Stimulated activated CD8-positive, alpha-beta memory T cell treated with anti-CD3 and anti-CD28 coated beads, Interleukin-4, amount 100 ng/mL, for 4 hours (primary cell): ENCODE results near the gene KCNIP4.

Experiments used
- DNase-seq, 2 donors: peaks; one replicate each; pipeline ENCODE4 v3.0.0-alpha.2; 2020; ENCODE audit warnings: low read depth in 2 of 2, low spot score in 1 of 2

Gene KCNIP4

DNA sequence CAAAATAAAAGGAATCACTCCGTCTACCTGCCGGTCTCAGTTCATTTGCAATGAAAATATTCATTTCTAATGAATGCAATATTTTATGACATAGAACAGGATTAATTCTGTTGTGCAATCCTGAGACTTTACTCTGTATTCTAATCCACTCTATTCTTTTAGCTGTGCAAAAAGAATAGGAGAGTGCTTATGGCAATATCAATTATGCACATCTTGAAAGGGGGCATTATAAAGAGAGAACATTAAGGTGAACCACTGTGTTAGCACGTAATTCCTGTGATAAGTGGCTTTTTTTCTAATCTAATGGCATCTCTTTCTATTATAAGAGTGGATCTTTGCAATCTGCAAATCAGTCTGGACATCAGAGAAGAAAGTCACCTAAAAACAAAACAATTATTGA lies 99.5 kb downstream of the KCNIP4 start:
- DNase-seq: no peak

DNA sequence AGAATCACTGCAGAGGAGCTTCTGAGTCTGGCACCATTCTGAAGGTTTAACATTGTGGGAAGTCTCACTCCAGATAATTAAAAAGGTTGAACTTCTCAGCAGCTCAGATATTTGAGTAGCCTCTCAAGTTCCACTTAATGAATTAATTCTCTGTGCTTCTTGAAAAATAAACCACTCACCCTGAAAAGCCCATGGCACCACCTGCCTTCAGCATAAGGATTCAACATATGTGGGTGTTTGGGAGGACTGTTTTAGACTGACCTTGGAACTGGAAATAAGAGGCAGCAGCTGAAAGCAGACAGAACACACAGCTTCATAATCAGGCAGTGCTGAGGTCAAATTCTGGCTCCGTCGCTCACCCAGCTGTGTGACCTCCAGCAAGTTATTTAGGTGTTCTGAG lies 100.6 kb downstream of the KCNIP4 start:
- DNase-seq: no peak

DNA sequence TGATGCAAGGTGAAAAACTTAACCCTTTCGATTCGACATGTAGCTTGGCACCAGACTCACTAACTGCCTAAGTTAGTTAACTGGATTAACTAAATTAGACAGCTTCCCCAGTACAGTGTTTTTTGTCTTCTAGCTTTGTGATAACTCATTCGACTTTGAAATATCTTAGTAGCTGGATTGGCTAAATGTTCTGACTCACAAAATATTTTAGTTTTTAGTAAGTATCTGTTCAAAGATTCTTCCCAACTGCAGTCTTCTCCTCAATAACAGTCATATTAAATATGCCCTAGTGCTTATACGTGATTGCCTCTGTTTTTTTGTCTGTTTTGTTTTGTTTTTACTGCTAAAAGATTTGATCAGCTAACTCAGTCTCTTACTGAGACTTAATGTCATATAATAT lies 102.9 kb downstream of the KCNIP4 start:
- DNase-seq: no peak

DNA sequence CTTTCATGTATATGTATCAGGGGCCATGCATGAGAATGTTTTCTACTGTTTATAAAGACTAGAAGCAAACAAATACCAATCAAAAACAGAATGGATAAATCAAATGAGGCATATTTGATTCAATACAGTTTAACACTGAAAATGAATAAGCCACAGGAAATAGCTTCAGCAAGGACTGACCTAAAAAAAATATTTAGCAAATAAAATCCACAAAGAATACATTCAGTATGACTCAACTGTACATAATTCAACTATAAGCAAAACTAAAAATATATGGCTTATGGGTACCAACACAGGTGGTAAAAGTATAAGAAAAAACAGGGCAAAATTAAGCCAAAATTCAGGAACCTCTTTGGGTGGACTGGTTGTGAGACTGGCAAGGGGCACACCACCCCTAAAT lies 112.9 kb downstream of the KCNIP4 start:
- no peak for DNase-seq

DNA sequence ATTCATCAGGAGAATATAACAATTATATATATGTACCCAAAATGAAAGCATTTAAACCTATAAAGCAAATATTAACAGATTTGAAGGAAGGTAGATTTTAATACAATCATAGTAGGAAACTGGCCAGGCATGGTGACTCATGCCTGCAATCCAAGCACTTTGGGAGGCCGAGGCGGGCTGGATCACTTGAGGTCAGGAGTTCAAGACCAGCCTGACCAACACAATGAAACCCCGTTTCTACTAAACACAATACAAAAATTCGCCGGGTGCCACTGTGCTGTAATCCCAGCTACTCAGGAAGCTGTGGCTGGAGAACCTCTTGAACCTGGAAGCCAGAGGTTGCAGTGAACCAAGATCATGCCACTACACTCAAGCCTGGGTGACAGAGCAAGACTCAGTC lies 118.3 kb downstream of the KCNIP4 start:
- DNase-seq: no peak

DNA sequence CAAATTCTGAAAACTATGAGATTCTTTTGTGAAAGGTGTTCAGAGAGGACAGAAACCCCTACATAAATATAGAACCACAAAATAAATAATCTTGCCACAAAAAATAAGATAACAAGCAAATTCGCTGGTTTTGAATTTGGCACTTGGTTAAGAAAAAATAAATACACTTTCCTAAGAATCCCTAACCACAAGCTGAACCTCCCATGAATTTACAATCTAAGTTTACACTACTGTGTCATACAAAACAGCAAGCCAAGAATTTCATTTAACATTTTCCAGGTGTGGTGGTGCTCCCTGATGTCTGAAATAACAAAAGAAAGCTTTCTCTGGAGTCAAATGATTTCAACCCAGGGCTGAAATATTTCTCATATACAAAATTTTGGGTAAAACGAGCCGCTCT lies 121.0 kb downstream of the KCNIP4 start:
- no peak for DNase-seq

DNA sequence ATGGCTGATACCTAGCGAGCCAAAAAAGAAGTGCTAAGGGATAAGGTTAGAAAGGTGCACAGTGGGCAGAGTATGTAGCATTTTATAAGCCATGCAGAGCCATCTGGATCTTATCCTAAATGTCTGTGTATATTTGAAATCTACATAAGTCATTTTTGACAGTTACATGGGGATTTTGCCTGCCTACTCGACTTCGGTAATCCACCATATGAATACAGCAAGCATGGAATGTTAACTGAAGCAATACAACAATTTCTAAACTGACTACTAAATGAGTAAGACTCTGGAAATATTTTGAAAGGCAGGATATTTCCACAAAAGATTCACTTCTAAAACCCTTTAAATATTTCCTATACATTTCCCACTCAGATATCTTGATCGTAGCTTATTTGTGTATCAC lies 122.5 kb downstream of the KCNIP4 start:
- DNase-seq: no peak

DNA sequence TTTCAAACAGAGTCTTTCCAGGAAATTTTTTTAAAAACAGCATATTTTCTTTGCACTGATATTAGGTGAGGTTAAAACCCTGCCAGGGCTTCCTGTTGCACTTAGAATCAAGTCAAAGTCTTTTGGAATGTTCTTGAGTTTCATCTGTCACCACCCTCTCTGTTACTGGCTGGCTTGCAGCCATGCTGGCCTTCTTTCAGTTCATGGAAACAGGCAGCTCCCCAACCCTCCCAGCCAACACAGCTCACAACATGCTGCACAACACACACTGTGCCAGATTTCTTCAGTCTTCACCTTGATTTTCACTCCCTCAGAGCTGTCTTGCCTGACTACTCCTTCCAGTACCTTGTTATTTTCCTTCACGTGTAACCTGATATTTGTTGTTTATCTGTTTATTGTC lies 129.5 kb downstream of the KCNIP4 start:
- DNase-seq: no peak

DNA sequence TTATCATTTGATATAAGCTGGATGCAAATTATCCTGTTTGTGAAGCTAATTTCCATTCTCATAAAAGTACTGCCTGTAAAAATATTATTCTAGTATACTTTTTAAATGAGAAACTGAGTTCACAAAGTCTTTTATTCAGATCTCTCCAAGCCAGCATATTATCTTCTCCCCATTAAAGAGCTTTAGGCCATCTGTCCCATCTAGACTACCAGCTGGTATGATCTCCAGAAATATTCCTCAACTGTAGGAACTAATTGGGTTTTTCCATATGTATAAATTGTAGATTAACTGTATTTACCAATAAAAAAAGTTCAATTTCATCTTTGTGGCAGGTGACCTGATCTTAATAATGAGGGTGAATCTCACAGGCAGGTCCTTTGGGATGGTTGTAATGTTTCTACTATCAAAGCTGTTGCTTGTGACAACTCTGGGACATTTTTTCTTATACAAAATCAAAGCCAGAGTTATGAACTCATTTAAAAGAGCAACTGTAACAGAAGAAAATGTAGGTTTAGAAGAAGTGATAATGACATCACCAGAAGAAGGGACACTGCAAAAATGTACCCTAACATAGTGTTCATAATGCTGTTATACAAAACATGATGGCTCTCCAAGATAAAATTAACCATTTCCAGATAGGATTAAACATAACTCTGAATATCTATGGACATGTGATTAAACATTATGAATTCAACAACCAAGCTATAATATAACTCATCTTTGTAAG lies 132.8 kb downstream of the KCNIP4 start:
- no peak for DNase-seq

DNA sequence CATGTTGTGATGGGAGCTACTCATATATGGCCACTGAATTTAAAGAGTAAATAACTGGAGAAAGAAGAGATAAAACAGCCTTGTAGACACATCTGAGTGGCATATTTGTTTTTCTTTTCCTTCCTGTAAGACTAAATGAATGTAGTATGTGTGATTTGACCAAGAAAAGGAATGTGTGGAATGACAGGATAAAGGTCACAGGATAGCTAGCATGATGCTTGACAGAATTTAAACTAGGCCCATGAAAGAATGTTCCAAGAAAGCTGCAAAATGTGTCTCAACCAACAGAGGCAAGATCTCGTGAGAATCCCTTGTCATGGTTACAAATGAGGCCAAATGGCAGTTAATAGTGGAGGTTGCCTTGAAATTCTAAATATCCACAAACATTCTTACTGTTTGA lies 137.0 kb downstream of the KCNIP4 start:
- DNase-seq: no peak

DNA sequence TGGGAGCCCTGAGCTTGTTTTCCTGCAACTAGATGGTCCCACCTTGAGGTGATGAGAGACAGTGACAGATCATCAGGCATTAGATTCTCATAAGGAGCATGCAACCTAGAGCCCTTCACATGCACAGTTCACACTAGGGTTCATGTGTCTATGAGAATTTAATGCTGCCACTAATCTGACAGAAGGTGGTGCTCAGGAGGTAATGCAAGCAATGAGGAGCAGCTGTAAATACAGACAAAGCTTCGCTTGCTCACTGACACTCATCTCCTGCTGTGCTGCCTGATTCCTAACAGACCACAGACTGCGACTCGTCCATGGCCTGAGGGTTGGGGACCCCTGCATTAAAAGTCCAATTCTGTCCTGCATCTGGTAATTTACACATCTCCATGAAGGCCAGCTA lies 141.6 kb downstream of the KCNIP4 start:
- no peak for DNase-seq

DNA sequence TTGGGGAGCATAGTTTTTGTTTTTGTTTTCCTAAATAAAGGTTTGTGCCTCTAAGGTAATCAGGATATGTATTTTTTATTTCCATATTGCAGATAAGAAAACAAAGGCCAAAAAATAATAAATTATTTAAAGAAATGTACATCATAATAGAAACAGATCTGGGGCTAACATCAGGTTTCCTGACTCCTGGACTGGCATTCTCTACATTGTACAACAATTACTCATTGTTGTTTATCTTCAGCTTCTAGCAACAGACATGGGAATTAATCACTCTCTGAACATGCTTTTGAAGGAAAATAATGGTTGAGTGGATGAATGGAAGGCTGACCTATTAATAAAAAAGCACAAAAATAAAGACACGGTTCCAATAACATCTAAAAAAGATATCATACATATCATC lies 146.2 kb downstream of the KCNIP4 start:
- no peak for DNase-seq

DNA sequence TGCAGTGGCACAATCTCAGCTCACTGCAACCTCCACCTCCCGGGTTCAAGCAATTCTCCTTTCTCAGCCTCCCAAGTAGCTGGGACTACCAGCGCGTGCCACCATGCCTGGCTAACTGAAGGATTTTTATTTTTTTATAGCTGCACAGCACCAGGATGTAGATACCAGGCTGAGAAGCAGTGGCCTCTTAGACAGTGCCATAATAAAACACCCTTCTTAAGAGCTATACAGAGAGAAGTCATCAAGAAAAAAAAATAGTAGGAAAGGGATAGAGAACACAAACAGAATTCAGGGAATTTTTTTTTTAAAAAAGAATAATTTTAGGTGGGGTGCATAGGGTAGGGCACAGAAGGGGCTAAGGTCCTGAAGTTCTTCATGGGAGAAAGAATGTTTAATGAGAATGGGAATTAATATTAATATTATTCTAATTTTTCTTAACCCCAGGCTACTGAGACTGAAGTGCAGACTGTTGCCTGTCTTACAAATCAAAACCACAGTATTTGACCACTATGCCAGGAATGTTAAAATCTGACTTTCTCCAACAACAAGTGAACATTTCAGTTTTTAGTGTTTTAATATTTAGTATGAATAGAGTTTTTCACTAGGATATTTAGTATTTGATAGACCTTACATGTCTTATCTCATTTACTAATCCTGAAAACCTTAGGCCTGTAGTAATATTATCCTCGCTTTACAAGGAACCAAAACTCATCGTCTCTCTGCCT lies 146.7 kb downstream of the KCNIP4 start:
- DNase-seq: no peak

DNA sequence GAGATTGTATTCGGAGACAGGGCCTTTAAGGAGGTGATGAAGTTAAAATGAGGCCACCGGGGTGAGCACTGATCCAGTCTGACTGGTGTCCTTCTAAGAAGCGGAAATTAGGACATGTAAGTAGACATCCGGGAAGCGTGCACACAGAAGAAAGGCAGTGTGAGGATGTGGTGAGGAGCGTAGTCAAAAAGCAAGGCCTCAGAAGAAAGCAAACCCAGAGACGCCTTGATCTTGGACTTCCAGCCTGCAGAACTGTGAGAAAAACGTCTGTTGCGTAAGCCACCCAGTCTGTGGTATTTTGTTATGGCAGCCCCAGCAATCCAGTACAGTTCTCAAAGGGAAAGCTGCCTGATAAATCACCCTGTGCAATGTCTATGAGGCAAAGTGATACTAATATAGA lies 153.5 kb downstream of the KCNIP4 start:
- no peak for DNase-seq

DNA sequence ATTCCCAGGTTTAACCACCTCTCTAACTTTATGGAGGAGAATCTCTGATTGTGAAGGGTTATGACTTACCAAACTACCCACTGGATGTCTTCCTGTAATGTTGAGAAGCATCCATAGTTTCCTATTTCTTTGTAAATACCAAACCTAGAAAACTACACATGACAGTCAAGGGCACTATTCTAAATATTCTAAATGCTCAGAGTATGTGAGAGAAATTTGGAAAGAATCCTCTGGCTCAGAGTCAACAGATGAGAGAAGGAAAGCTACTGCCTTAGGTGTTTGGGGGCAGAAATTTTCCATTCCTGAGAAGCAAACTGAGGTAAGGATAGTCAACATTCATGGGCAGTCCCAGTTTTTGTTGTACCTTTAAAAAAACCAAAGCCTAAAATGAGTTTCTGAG lies 155.8 kb downstream of the KCNIP4 start:
- no peak for DNase-seq

DNA sequence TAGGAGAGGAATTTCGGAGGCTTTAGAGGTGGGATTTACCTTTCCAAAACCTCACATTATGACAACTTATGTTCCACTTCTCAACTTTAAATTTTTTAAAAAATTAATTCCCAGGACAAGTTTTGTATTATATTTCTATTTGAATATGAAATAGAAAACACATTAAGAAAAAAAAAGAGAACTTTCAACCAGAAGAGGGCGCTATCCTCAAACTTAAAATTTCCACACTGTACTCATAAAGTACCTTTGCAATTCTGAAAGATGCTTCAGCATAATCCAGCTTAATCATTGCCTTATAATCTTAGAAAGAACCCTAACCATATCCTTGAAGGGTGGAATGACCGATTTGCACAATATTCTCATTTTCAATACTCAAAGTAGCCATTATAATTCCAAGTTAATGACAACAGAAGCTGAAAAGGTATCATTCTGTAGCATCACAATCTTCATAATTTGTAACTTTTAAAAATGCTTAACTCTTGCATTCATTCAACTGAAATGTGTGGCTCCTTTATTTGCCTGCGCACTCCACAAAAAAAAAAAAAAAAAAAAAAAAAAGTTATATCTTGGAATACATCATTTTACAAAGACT lies 158.0 kb downstream of the KCNIP4 start:
- DNase-seq: no peak

DNA sequence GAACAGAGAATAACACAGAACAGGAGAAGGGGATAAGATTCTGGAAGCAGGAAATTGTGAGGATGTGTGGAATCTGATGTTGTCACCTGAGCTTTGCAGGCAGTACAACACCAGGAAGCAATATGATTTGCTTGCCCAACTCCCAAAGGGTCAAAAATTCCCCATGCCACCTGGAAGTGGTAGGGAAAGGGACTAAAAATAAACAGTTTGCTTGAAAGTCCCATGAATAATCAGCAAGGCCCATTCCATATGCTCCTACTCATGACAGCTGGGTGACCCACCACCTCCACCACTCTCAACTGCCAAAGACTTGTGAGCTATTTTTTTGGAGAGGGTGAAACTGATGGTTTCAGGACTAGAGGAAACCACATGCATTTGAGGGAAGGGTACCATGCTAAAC lies 168.4 kb downstream of the KCNIP4 start:
- no peak for DNase-seq

DNA sequence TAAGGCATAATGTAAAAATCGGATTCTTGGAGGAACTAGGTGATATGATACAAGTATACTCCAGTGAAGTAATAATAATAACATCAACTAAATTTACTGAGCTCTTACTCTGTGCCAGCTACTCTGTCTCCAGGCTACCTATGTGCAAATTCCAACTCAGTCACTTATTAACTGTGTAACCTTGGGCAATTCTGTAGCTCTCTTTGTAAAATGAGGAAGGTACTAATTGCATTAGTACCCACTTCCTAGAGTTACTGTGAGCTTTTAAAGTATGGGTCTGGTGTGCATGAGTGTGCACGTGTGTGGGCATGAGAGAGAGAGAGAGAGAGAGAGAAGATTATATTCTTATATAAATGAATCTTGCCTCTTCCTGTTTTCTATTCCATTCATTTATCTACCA lies 169.9 kb downstream of the KCNIP4 start:
- DNase-seq: no peak

DNA sequence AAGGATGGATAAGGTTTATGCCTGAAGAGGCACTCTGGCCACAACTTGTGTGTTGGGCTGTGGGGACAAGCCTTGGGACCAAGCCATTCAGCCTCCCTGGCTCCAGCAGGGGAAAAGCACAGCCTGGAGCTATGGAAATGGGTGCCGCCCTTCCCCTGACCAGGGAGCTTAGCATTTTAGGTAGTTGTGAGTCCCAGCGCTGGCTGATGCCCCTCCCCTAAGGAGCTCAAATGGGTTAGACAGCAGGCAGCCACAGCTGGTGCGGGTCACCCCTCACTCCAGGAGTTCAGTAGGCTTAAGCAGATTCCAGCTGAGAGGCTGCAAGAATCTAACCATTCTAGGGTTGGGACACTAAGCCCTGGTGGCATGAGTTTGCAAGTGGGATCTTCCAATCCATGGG lies 172.9 kb downstream of the KCNIP4 start:
- DNase-seq: no peak

DNA sequence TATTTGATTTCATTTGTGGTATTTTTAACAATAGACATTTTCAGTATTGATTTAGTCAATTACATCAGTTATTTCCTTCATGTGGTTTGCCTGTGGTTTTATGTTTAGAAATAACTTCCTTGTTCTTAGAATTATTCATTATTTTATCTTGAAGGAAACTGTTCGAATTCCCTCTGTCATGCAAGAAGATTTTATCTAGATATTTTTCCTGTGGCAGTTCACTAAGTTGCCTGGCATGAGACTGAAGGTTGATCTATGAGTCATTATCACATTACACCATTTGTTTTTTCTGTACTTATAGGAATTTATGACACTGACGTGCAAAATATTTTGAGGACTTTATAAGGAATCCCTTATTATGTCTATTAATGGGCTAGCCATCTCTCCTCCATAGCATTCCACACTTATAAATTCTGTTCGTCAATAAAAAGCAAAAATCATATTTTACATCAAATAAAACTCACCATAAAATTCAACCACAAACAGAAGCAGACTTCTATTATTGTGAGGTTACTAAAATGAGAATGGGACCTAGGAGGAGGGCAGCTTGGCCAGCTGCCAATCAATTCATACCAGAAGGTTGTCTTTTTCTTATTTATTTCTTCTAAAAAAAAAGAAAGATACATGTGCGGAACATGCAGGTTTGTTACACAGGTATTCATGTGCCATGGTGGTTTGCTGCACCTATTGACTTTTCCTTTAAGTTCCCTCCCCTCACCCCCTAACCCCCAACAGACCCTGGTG lies 179.0 kb downstream of the KCNIP4 start:
- no peak for DNase-seq

DNA sequence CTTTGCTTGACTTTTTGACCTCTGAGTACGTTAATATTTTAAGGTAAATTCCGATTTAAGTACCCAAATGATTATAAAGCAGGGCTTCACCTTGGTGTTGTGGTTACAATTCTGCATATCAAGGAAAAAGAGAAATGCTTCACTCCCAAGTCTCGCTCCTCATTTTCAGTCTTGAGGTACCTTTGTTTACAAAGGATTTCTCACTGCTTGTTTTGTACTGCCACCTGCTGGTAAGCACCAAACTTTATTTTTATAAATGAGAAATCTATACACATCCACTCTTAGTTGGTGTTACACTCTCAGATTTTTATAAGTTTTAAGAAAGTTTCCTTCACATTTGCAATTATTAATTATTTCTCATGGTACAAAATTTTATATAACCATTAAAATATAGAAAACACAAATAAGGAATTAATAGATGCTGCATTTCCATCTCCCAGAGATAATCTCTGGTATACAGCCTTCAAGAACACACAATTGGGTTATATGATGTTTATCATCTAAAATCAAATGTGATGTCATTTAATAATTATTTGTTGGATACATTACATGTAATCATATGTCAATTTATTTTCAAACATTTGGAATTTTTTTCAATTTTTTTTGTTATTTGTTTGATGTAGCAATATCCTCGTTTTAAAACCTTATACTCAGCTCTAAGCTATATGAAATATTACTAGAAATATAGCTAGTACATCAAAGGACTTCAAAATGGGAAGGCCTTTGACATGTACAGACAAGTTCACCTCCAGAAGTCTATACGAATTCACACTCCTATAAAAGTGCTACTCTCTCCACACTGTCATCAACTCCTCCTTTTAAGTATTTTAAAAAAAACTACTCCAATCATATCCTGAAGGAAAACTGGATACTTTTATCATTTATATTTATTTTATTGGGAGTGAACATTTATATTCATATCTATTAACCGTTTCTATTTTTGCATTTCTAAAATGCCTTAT lies 179.9 kb downstream of the KCNIP4 start:
- DNase-seq: no peak
